H1 (cell line): Measurements from ENCODE around the gene PPFIA2.

Source experiments
- FOSL1 ChIP-seq: IDR thresholded peaks from 2 replicates; pipeline ENCODE4 v1.6.1; 2011; ENCODE audit warnings: mild to moderate bottlenecking, low read depth, low read length, moderate library complexity; ENCODE audit not compliant: insufficient read depth
- GABPA ChIP-seq: IDR thresholded peaks from 2 replicates; pipeline ENCODE4 v1.6.1; 2011; ENCODE audit warnings: mild to moderate bottlenecking, low read length, moderate library complexity, borderline replicate concordance; ENCODE audit not compliant: insufficient read depth
- MAX ChIP-seq: IDR thresholded peaks from 2 replicates; pipeline ENCODE4 v1.6.1; 2012; ENCODE audit warnings: inconsistent platforms
- PHF8 ChIP-seq: fragments of 200-600 bp; sonication (generic); conservative IDR thresholded peaks from 2 replicates; pipeline ENCODE4 v1.7.1; 2012; ENCODE audit warnings: low read depth, mild to moderate bottlenecking, inconsistent platforms, low read length, moderate library complexity
- POLR2A ChIP-seq, 2 experiments: IDR thresholded peaks; 1 replicate in 1 of 2; 2 replicates in 1 of 2; pipeline ENCODE4 v1.6.1; 2011; ENCODE audit warnings: low read depth in 2 of 2, low read length in 2 of 2, mild to moderate bottlenecking in 2 of 2; ENCODE audit errors: control extremely low read depth in 1 of 2
- POLR2AphosphoS5 ChIP-seq: IDR thresholded peaks from 2 replicates; pipeline ENCODE4 v1.6.1; 2011; ENCODE audit warnings: low read depth, low read length
- RBBP5 ChIP-seq: IDR thresholded peaks from 2 replicates; pipeline ENCODE4 v1.7.1; 2012; ENCODE audit warnings: low read depth, mild to moderate bottlenecking, inconsistent platforms, low read length, moderate library complexity, borderline replicate concordance
- RFX5 ChIP-seq: IDR thresholded peaks from 2 replicates; pipeline ENCODE4 v1.6.1; 2011; ENCODE audit warnings: low read depth, low read length, improper control_type of control experiment, borderline replicate concordance
- RNF2 ChIP-seq: fragments of 200-900, 300-1000 bp; sonication (generic); IDR thresholded peaks from 2 replicates; pipeline ENCODE4 v1.7.1; 2016; ENCODE audit warnings: borderline replicate concordance, low read depth, mild to moderate bottlenecking, antibody characterized with exemption, low read length; ENCODE audit not compliant: poor library complexity, severe bottlenecking; ENCODE audit errors: missing control alignments
- SRF ChIP-seq: IDR thresholded peaks from 2 replicates; pipeline ENCODE4 v1.6.1; 2011; ENCODE audit warnings: mild to moderate bottlenecking, low read depth, low read length, moderate library complexity
- TEAD4 ChIP-seq: IDR thresholded peaks from 2 replicates; pipeline ENCODE4 v1.6.1; 2012; ENCODE audit warnings: low read depth, low read length, inconsistent platforms, mixed read lengths
- TF ChIP-seq, protein P1 (sequence below), 3 experiments: IDR thresholded peaks; 1 replicate in 2 of 3; 2 replicates in 1 of 3; pipeline versions ENCODE4 v1.5.1 to v1.6.1; 2011; ENCODE audit warnings: low read length in 3 of 3, mild to moderate bottlenecking in 3 of 3, inconsistent platforms in 2 of 3, low read depth in 1 of 3, moderate library complexity in 1 of 3; ENCODE audit not compliant: insufficient read depth in 1 of 3; ENCODE audit errors: control extremely low read depth in 1 of 3

GRCh38 chr12:81539279-81539678, 219.9 kb downstream of the PPFIA2 start:
- TF ChIP-seq FOSL1 (no peak), POLR2A (IDR thresholded peaks at IDR 0.05; ENCODE audit: control extremely low read depth in 1 of 2, low read depth in 2 of 2, low read length in 2 of 2) (no peak), SRF (no peak), RBBP5 (no peak), POLR2AphosphoS5 (no peak), GABPA (no peak), MAX (no peak), RFX5 (no peak), RNF2 (no peak), PHF8 (no peak), TEAD4 (no peak)
- TF ChIP-seq, protein P1, sequence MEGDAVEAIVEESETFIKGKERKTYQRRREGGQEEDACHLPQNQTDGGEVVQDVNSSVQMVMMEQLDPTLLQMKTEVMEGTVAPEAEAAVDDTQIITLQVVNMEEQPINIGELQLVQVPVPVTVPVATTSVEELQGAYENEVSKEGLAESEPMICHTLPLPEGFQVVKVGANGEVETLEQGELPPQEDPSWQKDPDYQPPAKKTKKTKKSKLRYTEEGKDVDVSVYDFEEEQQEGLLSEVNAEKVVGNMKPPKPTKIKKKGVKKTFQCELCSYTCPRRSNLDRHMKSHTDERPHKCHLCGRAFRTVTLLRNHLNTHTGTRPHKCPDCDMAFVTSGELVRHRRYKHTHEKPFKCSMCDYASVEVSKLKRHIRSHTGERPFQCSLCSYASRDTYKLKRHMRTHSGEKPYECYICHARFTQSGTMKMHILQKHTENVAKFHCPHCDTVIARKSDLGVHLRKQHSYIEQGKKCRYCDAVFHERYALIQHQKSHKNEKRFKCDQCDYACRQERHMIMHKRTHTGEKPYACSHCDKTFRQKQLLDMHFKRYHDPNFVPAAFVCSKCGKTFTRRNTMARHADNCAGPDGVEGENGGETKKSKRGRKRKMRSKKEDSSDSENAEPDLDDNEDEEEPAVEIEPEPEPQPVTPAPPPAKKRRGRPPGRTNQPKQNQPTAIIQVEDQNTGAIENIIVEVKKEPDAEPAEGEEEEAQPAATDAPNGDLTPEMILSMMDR (IDR thresholded peaks at IDR 0.05; ENCODE audit: control extremely low read depth in 1 of 3, insufficient read depth in 1 of 3, low read depth in 1 of 3, low read length in 3 of 3), result no peak
